HUDEP-2 (cell line): ENCODE results near the gene SYNE4.
A peak's percentile ranks its signal among the peaks of the same experiment; 100 is the strongest.
"Not testable (repeated sequence)": the region's sequence is repeated elsewhere in the genome, so short reads cannot be mapped to it uniquely, and the experiment has no call there.

Experiments
- DNase-seq, 76 experiments: peaks; one replicate each; lab custom pipeline; 2025; ENCODE audit not compliant: unreplicated experiment in 76 of 76; lab: John Stamatoyannopoulos, UW

The SYNE4 gene

GRCh38 chr19:35959040-35959967, 49.3 kb downstream of the SYNE4 start:
- peak in 15 of 76 experiments; percentile 10 to 44 (median 17) for DNase-seq

- DNase-seq, result no peak
Measured at GRCh38 chr19:35958660-35959039, 50.0 kb downstream of the SYNE4 start.

- DNase-seq, result not testable (repeated sequence)
Measured at GRCh38 chr19:35957411-35957810, 51.2 kb downstream of the SYNE4 start.

- DNase-seq, result no peak
Measured at GRCh38 chr19:35955881-35956634, 52.6 kb downstream of the SYNE4 start.
